GM12864 (cell line): ENCODE measurements around the gene LPCAT1.

Source experiments
- DNase-seq: peaks from one replicate; pipeline ENCODE4 v3.0.0-alpha.2; 2011; ENCODE audit warnings: low read depth
- H3K4me3 ChIP-seq: 2 replicates; pipeline ENCODE4 v1.5.1; 2011; ENCODE audit warnings: mild to moderate bottlenecking, low read depth, low read length, control low read depth
- CTCF ChIP-seq: IDR thresholded peaks from 2 replicates; pipeline ENCODE4 v1.5.1; 2011; ENCODE audit warnings: low read depth, mild to moderate bottlenecking, moderate library complexity, low read length, control low read depth, inconsistent platforms; ENCODE audit errors: missing control alignments

LPCAT1 gene

DNA sequence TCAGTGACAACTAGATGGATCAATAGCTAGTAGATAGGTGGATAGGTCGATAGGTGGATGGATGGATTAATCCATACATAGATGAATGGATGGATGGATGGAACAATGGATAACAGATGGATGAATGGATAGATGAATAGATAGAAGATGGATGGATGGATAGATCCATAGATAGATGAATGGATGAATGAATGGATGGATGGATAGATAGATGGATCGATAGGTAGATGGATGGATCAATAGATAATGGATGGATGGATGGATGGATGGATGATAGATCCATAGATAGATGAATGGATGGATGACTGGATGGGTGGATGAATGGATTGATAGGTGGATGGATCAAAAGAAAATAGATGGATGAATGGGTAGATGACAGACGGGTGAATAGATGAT lies 83.7 kb downstream of the LPCAT1 start:
- TF ChIP-seq CTCF = no peak
- no peak overlapping the region for H3K4me3 ChIP-seq
- DNase-seq = no peak

DNA sequence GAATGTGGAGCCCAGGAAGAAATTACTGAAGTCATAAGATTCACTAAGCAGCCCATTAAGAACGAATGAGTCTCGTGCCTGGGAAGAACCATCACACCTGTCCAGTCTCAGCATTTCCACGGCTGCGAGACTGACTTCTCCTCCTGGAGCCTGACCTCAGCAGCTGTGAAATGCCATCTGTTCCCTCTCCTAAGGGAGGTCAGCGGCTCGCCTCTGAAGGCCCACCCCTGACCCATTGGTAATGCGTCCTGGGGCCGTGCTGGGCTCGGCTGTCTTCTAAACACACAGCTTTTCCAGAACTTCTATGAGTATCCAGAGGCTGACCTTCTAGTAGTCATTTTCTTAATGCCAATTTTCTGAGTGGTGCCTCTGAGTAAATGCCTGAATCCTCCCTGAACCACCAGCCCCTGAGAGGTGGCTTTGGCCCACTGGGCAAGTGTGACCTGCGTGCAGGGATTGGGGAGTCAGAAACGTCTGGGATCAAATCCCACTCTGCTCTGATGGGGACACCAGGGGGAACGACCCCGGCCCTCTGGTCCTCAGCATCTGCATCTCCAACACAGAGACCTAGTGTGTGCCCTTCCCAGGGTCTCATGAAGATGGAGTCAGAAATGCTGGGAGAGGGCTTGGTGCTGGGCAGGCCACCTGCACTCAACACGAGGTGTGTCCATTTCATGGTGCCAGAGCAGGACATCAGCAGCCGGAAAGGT lies 84.2 kb downstream of the LPCAT1 start:
- no peak overlapping the region for H3K4me3 ChIP-seq
- DNase-seq = no peak
- TF ChIP-seq CTCF = no peak

- no peak for TF ChIP-seq CTCF
- H3K4me3 ChIP-seq = no peak overlapping the region
- DNase-seq = no peak
Measured at GRCh38 chr5:1438871-1439270, 84.9 kb downstream of the LPCAT1 start.

- H3K4me3 ChIP-seq = no peak overlapping the region
- DNase-seq = no peak
- no peak for TF ChIP-seq CTCF
Measured at GRCh38 chr5:1437876-1438559, 85.7 kb downstream of the LPCAT1 start.

- DNase-seq = no peak
- TF ChIP-seq CTCF = no peak
- H3K4me3 ChIP-seq = no peak overlapping the region
Measured at GRCh38 chr5:1437226-1437829, 86.4 kb downstream of the LPCAT1 start.

DNA sequence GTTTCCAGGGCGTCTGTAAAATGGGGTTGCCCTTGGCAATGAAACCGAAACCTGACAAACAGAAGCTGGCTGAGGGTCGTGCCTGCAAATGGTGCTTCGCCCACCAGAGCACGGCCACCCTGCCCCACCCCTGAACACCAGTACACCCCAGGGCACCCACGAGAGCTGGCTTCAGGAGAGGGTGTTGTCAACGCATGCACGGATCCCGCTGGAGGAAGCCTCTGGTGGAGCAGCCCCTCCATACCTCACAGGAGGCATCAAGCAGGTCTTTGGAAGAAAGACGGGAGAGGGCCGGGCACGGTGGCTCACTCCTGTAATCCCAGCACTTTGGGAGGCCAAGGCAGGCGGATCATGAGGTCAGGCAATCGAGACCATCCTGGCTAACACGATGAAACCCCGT lies 87.1 kb downstream of the LPCAT1 start:
- no peak for TF ChIP-seq CTCF
- DNase-seq = no peak
- no peak overlapping the region for H3K4me3 ChIP-seq

- DNase-seq = no peak
- H3K4me3 ChIP-seq = no peak overlapping the region
- TF ChIP-seq CTCF = no peak
Measured at GRCh38 chr5:1436036-1436435, 87.7 kb downstream of the LPCAT1 start.
